HK-2 (cell line): ENCODE data around the gene RYR3.

Experiments used
- DNase-seq: peaks from one replicate; pipeline ENCODE4 v3.0.0-alpha.2; 2018; ENCODE audit not compliant: unreplicated experiment

The RYR3 gene

DNA sequence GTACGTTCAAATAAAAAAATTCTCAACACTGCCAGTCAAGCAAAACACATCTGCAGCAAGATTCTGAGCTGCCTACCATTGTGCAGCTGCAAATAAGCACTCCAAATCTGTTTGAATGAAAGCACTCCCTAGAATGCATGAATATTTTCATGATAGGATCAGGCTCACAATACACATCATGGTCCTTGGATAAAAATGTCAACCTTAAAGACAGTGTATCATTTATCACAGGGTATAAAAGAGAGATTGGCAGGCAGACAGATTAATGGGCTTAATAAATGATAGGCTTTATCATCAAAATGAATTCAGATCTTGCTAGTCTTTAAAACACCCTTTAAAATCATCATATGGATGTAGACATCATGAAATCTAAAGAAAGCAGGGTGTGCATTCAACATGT is 9.2 kb downstream of the RYR3 start:
- DNase-seq: no peak

DNA sequence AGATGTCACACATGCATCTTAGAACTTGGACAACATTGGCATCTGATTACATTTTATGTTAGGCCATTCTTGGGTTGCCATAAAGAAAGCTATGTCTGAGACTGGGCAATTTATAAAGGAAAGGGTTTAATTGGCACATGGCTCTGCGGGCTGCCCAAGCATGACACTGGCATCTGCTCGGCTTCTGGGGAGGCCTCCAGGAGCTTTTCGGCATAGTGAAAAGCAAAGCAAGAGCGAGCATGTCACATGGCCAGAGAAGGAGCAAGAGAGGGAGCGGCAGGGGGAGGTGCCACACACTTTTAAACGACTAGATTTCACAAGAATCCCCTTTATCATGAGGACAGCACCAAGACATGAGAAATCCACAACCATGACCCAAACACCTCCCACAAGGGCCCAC is 11.3 kb downstream of the RYR3 start:
- DNase-seq: no peak

DNA sequence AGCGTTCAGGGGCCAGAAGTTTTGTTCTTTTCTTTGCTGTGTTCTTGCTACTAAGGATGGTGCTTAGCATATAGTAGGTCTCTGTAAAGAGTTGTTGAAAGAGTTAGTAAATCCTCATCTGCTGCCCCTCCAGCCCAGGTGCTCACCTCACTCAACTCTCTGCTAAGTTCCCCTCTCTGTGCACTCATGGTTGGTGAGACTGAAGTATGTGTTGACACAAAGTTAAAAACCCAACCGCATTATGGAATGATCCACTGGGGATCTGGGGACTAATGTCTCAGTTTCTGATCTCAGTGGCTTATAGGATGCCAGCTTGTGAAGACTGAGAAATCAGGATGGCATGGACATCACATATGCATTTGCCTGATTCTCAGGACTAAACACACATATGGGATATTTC is 13.8 kb downstream of the RYR3 start:
- no peak for DNase-seq

DNA sequence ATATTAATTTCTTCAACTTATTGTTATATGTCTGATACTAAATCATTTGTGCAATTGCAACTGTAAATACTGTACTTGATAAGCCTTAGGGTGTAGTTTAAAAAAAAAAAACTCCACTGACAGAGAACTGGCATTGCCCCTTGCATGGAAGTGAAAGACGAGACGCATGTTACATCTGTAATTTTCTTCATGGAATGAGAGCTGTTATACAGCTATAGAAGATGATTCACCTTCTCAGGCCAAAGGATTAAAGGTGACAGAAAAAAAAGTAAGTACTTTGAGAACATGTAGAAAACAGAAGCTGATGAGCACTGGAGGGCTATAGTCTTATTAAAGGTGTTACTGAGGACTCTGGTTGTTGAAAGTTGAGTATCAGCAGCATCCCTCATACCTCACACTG is 16.1 kb downstream of the RYR3 start:
- DNase-seq: no peak

DNA sequence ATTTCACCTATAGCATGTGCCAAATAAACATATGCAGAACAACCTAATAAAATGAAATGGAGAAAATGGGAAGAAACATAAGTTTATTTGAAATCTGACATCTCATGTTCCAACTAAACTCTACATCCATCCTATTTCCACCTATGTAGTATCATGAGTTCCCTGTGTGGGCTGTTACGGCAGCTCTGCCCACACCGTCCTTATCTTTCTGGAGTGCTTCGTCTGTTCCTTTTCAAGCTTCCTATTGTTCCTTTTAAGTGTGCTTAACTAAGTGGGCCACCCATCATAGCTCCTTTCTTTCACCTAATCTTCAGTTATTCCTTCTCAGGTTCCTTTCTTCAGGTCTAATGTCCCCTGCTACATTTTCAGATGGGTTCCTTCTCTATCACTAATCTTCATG is 17.3 kb downstream of the RYR3 start:
- no peak for DNase-seq

DNA sequence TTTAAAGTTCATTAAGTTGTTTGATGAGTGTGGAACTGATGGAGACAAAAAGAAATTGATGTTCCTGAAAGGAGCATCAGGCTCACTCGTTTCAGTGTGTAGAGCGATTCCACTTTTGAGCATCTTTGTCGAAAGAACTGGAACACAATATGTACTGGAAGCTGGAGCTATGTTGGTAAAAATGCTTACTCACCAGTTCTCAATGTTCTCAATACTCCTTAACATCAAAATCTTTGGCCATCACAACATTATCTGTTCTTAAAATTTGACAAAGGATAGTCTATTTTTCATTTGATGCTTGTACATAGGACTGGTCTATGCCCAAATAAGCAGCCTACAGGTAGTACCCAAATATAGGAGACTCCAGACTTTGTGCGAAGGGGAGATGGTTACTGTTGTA is 18.7 kb downstream of the RYR3 start:
- no peak for DNase-seq

DNA sequence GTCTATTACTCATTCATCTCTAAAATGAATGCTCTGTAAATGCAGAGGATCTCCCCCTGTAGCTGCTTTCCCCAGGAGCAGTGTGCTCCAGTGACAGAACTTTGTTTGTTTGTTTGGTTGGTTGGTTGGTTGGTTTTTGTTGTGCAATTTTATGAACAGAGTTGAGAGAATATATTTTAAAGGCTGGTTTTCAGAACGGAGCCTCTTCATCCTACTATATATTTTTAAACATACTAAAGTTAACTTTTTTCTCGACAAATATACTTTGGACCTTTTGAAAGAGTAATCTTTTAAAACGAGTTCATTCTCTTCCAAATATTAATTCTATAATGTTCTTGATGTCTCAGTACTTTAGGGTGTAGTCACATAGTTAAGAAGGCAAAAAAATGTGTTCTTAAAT is 20.2 kb downstream of the RYR3 start:
- no peak for DNase-seq

DNA sequence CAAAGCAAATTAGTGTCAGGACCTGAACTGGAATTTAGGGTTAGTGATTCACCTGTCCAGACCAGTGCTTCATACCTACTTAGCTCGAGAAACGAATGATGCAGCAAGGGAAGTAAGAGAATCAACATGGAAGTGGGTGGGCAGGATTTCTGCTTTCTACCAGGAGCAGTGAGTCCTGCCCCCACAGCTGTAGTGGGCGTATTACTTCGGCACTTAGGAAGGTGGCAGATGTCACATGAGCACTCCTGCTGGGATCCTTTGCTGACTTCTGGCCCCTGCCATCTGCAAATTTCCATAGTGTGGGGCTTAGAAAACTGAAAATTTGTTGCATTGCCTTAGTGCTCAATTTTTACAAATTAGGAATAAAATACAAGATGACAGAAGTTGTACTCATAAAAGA is 31.2 kb downstream of the RYR3 start:
- DNase-seq: no peak

DNA sequence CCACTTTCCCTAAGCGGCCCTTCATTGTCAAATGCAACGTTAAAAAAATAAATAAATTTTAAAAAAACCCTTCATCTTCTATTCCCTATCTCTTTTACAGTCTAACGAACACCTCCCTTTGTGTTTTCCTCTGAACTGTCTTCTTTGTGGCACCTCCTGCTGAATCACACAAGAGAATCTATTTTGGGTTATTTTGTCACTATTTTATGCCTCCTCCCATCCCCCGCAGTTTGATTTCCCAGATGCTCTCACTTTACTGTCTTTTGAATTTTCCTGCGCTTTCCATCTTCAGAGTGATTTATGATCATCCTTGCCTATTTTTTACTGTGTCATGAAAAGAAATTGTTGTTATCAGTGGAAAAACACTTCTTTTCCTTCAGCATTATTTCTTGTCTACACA is 32.5 kb downstream of the RYR3 start:
- no peak for DNase-seq

DNA sequence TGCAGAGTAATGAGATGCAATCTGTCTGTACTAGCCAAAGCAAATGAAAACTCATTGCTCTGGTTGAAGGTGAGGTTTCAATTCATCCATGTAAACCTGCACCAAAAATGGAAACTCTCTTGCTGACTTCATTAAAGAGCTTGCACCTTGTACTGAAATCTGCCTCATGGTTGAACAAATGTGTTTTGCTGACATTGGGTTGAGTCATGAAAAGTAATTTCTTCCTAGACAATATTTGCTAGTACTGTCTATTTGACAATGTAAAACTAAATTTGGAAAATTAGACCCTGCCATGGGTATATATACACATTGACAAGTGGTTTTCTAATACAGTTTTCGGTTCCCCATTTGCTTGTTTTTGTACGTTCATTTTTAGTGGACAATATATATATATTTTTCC is 33.3 kb downstream of the RYR3 start:
- DNase-seq: no peak

DNA sequence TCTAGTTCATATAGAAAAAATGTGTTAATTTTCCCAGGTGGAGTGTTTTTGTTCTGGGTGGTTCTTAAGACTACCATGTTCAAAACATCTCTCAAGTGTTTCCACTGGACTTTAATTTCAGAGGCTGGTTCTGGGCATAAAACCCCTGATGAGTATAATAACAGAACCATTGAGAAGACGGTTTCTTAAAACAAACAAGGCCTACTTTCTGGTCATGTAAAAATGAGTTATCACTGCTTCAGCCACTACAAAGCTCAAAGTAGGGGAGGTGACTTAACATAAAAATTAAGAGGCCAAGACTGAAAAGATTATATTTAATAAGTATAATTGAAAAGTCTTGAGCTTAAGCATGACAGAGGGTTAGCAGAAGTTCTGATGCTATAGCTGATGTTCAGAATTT is 33.8 kb downstream of the RYR3 start:
- DNase-seq: no peak

DNA sequence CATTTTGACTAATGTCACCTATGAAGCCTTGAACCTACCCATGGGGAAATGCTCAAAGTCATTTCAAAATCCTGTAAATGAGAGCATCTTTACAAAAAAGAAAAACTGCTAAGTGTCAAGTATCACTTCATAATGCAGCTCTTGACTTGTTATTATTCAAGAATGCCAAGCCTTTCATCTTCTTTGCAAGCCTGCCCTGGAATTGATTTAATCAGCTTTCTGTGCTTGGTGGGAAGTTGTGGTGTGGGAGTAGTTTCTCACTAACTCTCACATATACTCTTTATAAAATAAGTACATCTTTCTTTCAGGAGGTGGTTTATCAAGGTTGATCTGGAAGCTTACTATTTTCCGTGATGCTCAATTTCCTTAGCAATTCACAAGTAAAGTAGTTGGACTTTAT is 43.6 kb downstream of the RYR3 start:
- DNase-seq: no peak

DNA sequence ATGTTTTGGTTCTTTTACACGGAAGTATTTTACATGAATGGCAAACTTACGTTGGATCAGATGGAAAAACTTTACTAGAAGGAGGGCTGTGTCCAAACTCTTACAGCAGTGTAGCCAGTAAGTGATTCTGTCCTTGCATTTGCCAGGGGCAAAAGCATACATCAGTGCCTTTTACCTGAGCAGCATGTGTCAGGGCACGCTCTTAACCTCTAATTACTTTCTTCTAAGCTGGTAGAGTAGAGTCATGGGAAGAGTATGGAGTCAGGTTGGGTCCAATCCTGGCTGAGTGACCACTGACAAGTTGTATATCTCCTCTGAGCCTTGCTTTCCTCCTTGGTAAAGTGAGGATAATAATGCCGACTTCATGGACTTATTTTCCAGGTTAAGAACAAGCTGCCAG is 47.1 kb downstream of the RYR3 start:
- no peak for DNase-seq

DNA sequence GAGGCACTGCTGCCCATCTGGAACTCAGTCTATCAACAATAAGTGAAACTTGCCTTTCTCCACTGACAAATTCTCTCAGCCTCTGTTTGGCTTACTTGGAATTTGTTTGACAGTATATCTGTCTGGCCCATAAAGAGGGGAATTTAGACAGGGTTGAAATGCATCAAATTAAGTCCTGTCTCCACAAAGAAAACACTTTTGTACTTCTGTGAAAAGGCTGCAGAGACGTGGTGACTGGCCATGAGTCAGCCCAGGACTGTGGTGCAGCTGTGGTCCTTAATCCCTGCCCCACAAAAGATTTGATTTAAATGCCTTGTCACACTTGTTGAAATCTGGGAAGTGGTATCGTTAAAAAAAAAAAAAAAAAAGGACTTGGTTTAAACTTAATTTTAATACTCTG is 47.5 kb downstream of the RYR3 start:
- DNase-seq: peak; percentile 6

DNA sequence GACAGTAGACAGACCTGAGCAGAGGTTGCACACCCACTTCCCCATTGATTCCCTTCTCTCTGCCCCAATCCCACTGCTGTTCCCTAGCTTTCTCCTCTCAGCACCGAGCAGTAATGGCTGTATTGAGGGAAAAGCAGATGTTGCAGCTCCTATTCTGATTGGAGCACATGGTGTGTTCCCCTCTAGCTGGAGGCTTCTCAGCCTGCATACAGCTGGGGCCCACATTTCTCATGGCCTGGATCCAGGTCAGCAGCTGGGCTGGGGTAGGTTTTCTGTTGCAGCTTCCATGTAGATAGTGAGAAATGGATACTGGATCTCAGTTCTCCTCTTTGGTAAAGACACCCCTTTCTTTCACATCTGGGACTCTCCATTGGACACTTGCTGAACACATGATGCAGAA is 50.1 kb downstream of the RYR3 start:
- DNase-seq: no peak

DNA sequence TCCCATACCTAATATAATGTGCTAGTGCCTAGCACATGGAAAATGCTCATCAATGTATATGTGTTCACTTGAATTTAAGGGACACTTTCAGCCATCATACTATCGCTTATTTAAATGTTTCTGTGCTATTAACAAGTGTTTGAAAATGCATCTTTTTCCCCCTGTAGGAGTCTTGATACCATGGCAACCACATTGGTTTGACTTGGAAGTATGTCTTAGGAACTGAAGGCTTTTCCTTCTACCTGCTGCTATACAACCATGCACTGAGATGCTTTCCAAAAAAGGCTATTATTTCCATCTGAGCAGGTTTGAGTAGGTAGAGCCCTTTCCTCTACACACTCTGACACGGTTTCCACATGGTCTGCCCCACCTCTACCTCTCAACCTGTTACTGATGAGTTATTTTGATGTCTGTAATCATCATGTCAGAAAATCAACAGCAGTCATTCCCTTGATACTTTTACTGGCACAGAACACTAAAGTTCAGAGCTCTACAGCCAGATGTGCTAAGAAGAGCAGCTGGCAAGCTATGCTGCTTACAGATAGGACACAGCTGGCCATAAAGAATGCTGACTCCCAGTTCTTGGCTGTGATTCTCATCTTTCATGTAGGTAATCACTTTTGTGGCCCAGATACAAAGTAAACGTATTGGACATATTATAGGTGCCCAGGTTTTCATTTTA is 59.3 kb downstream of the RYR3 start:
- no peak for DNase-seq

DNA sequence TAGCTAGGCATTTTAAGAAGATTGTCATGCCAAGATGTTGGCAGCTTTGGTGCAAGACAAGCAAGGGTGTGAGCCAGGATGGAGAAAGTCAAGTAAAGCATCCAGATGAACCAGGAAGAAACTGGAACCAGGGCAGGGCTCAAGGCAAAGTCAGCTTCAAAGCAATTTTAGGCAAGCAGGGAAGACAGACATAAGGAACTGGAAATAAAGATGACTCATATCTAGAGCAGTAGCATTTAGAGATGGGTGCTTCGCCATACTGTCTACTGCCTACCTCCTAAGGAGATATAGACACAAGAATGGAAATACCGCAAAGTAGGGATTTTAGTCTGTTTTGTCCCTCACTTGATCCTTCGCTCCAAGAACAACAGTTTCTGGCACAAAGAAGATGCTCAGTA is 59.9 kb downstream of the RYR3 start:
- DNase-seq: no peak

DNA sequence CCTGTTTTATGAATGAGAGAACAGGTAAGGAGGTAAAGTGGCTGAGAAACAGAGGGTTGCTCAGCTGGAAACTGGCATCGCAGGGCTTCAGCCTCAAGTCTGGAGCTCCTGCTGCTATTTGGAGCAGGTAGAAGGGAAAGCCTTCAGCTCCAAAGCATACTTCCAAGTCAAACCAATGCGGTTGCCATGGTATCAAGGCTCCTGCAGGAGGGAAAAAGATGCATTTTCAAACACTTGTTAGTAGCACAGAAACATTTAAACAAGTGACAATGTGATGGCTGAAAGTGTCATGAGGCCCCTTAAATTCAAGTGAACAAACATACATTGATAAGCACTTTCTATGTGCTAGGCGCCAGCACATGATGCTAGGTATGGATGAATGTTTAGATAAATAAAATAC is 60.4 kb downstream of the RYR3 start:
- no peak for DNase-seq

DNA sequence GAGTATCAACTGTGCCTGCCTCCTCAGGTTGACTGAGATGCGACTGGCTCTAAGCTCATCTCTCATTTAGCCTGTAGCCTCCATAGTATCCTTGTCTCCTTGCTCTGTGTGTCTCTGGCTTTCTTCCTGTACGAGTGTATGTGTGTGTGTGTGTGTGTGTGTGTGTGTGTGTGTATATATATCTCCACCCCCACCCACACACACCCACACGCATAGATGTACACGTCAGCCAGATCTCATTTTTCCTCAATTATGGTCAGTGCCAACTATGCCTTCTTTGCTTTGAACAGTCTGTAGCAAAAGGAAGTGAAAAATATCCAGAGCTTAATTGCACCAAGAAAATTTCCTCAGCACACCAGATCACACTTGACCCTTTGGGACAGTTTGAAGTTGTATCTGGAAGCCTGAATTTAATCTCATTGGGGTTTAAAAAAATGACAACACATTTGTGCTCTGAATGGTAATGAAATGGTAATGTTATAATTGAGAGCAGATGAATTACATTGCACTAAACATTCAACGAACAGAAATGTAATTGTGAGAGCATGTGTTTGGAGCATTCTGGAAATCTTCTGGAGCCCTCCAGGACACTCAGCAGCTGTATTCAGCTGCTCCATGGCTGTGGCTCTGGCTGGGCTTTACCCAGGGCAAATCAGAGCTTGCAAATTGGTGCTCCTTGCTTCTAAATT is 63.6 kb downstream of the RYR3 start:
- DNase-seq: no peak

DNA sequence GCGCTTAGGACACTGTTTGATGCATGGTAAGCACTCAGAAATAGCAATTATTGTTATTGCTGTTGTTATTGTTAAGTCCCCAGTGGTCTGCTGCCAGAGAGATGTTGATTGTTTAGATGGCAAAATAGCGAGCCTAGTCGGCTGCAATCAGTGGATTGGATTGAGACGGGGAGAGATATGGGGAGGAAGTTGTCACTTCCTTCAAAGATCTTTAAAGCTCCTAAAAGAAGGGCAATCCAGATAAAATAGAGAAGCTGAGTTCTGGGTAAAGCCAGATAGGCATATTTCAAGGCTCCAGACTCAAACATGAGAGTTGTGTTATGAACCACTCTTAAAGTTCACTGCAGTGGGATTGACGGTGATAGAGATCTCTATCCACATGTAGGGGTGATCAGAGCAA is 64.5 kb downstream of the RYR3 start:
- no peak for DNase-seq

DNA sequence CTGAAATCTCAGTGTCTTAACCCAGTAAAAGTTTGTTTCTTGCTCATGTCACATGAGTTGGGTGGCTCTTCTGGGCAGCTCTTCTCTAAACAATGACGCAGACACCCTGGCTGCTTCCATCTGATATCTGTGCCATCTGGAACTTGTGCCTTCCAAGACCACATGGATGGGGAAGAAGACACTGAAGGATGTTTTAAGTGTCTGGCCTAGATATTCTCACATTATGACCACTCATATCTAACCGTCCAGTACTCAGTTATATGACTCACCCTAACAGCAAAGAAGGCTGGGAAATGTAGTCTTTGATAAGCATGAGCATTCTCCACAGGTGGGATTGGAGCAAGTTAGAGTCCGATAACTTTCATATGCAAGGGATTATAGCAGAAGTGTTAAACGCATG is 66.4 kb downstream of the RYR3 start:
- no peak for DNase-seq

DNA sequence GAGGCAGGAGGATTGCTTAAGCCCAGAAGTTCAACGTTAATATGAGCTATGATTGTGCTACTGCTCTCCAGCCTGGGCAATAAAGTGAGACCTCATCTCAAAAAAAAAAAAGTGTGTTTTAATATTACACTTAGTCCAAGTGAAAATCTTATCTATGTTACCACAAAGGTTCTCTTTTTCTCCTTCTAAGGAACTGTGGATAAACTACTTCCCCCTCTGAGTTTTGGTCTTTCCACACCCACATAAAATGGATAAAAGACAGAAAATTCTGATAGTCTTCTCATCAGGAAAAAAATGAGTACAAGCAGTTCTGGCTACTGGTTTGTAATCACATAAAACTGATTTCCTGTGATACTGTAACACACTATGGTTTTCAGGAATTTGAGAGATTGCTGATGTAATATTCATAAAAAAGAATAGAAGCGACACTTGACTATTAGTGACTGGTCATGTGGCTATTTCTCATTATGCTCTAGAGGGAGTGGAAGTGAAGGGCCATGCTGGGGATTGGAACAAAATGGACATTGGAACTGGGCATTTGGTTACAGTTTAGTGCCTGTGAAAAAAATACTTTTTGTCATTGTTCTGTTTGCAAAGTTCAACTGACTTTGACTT is 68.2 kb downstream of the RYR3 start:
- DNase-seq: no peak

DNA sequence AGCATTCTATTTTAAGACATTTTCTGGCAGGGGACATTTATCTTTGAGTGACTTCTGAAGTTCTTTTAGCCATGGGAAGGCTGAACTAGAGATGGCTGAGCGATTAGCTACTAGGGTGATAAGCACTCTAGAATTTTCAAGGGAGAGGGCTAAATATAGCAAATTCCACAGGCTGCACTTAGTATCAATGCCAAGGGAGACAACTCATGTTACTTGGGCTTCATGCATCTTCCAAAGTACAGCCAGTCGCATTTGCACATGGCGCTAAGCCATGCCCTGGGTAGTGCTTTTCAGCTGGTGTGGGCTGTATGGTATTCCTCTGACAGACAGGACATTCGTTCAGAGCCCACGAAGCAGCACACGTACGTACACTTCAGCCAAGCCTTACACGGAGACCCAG is 69.6 kb downstream of the RYR3 start:
- no peak for DNase-seq

DNA sequence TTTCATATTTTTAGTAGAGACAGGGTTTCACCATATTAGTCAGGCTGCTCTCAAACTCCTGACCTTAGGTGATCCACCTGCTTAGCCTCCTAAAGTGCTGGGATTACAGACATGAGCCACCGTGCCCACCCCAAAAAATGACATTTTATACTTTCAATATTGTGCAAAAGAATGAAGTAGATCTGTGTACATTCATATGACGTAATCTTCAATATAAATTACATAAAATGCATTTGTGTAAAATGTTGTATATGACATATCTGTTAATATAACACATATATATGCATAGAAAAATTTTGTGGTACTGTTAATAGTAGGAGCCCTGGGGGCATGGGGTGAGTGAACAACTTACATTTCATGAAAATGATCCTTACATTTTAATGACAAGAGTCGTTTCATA is 71.7 kb downstream of the RYR3 start:
- DNase-seq: no peak
